ENCODE results near the gene PTPRK.

Gene PTPRK

GRCh38 chr6:128446497-128446896 is 73.9 kb downstream of the PTPRK start:
- Histone ChIP-seq H3K4me1 (ENCODE audit: control insufficient read depth, insufficient read depth, low read depth, low read length) (peaks cover 5% of the 10 kb centered on the region), H3K4me2 (ENCODE audit: low read length, poor library complexity, severe bottlenecking) (no peak overlapping the region), H4K91ac (ENCODE audit: low read length) (no peak overlapping the region), H3K79me1 (replicated peaks; ENCODE audit: low read length, poor library complexity, severe bottlenecking) (peaks cover 24% of the 10 kb centered on the region), H3K4me3 (ENCODE audit: insufficient read depth in 1 of 2, low read depth in 1 of 2, low read length in 2 of 2) (no peak overlapping the region), H2BK12ac (ENCODE audit: low read length in 2 of 2) (no peak overlapping the region), H2BK15ac (ENCODE audit: low read depth, poor library complexity, severe bottlenecking) (no peak overlapping the region), H3K18ac (ENCODE audit: low read depth in 1 of 2, low read length in 2 of 2) (no peak overlapping the region), H2AFZ (ENCODE audit: low read depth, low read length) (no peak overlapping the region), H2BK5ac (ENCODE audit: low read depth, low read length, poor library complexity, severe bottlenecking) (no peak overlapping the region), H3K27ac (ENCODE audit: low read length, poor library complexity, severe bottlenecking) (no peak overlapping the region), H3K27me3 (ENCODE audit: control insufficient read depth in 1 of 2, insufficient read depth in 1 of 2, low read length in 2 of 2) (no peaks in the 10 kb centered on the region), H3K9me3 (ENCODE audit: control insufficient read depth, low read length) (no peaks in the 10 kb centered on the region), H3K14ac (ENCODE audit: low read length in 2 of 2) (no peak overlapping the region), H3K4ac (ENCODE audit: low read depth in 1 of 2, low read length in 2 of 2) (no peak overlapping the region), H3K23ac (ENCODE audit: low read length in 2 of 2) (no peak overlapping the region), H3K36me3 (ENCODE audit: control insufficient read depth in 1 of 2, insufficient read depth in 2 of 2, low read depth in 1 of 2, low read length in 2 of 2) (peaks cover 0 to 2% of the 10 kb centered on the region in 2 experiments), H4K8ac (ENCODE audit: low read length) (no peak overlapping the region), H3K9ac (ENCODE audit: low read length) (no peak overlapping the region), H2BK120ac (ENCODE audit: low read depth, low read length) (no peak overlapping the region), H2AK5ac (ENCODE audit: low read length, severe bottlenecking) (no peak overlapping the region)
- DNase-seq = no peak
- WGBS = 95% methylated on average over 3 of the region's 3 CpGs

DNA sequence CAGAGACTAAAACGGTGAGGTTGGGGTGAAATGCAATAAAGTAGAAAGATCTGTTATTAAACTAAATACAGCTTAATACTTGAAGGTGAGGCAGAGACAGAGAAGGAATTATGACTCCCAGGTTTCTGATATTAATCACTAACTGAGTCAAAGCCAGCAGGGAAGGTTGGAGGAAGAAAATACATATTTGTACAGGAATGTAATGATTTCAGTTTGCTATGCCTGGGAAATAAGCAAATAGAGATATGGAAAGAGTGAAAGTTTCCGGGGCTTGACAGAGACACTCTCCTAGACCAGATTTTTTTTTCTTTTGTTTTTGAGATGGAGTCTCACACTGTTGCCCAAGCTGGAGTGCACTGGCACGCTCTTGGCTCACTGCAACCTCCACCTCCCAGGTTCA is 76.8 kb downstream of the PTPRK start:
- Histone ChIP-seq H3K9me3 (ENCODE audit: control insufficient read depth, low read length) (no peaks in the 10 kb centered on the region), H4K91ac (ENCODE audit: low read length) (no peak overlapping the region), H2BK5ac (ENCODE audit: low read depth, low read length, poor library complexity, severe bottlenecking) (no peak overlapping the region), H3K23ac (ENCODE audit: low read length in 2 of 2) (no peak overlapping the region), H4K8ac (ENCODE audit: low read length) (no peak overlapping the region), H3K79me1 (replicated peaks; ENCODE audit: low read length, poor library complexity, severe bottlenecking) (peaks cover 28% of the 10 kb centered on the region), H3K36me3 (ENCODE audit: control insufficient read depth in 1 of 2, insufficient read depth in 2 of 2, low read depth in 1 of 2, low read length in 2 of 2) (peaks cover 0 to 2% of the 10 kb centered on the region in 2 experiments), H2AK5ac (ENCODE audit: low read length, severe bottlenecking) (no peak overlapping the region), H3K18ac (ENCODE audit: low read depth in 1 of 2, low read length in 2 of 2) (no peak overlapping the region), H2BK120ac (ENCODE audit: low read depth, low read length) (no peak overlapping the region), H3K4me2 (ENCODE audit: low read length, poor library complexity, severe bottlenecking) (no peak overlapping the region), H3K27me3 (ENCODE audit: control insufficient read depth in 1 of 2, insufficient read depth in 1 of 2, low read length in 2 of 2) (no peaks in the 10 kb centered on the region), H3K9ac (ENCODE audit: low read length) (no peak overlapping the region), H3K4me1 (ENCODE audit: control insufficient read depth, insufficient read depth, low read depth, low read length) (peaks cover 5% of the 10 kb centered on the region), H2BK12ac (ENCODE audit: low read length in 2 of 2) (no peak overlapping the region), H2BK15ac (ENCODE audit: low read depth, poor library complexity, severe bottlenecking) (no peak overlapping the region), H3K4me3 (ENCODE audit: insufficient read depth in 1 of 2, low read depth in 1 of 2, low read length in 2 of 2) (no peak overlapping the region), H3K14ac (ENCODE audit: low read length in 2 of 2) (no peak overlapping the region), H2AFZ (ENCODE audit: low read depth, low read length) (no peak overlapping the region), H3K27ac (ENCODE audit: low read length, poor library complexity, severe bottlenecking) (peak overlapping the region; percentile 57), H3K4ac (ENCODE audit: low read depth in 1 of 2, low read length in 2 of 2) (no peak overlapping the region)
- 97% methylated on average over 3 of the region's 3 CpGs for WGBS
- DNase-seq = no peak

DNA sequence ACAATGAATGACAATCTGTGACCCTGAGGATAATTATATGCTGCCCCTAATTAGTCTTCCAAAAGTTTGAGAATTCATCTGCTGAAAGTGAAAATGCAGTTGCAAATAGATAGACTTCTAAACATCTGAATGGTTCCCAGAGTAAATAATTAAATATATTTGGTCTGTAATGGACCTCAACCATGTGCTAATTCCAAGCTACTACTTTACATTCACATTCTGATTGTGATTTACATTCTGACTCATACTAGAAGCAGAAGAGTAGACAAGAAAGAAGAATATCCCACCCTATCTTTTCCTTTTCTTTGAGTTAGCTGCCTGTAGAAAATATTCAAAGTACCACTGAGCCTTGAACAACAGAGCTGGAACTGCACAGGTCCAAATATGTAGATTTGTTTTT is 80.8 kb downstream of the PTPRK start:
- no peak overlapping the region for H2AFZ ChIP-seq (ENCODE audit: low read depth, low read length)
- H2BK12ac ChIP-seq (ENCODE audit: low read length in 2 of 2) = no peak overlapping the region
- H2BK15ac ChIP-seq (ENCODE audit: low read depth, poor library complexity, severe bottlenecking) = no peak overlapping the region
- H2AK5ac ChIP-seq (ENCODE audit: low read length, severe bottlenecking) = no peak overlapping the region
- peaks cover 3% of the 10 kb centered on the region for H3K4me1 ChIP-seq (ENCODE audit: control insufficient read depth, insufficient read depth, low read depth, low read length)
- H3K23ac ChIP-seq (ENCODE audit: low read length in 2 of 2) = no peak overlapping the region
- no peak overlapping the region for H2BK120ac ChIP-seq (ENCODE audit: low read depth, low read length)
- no peak overlapping the region for H2BK5ac ChIP-seq (ENCODE audit: low read depth, low read length, poor library complexity, severe bottlenecking)
- H4K91ac ChIP-seq (ENCODE audit: low read length) = no peak overlapping the region
- no peak overlapping the region for H4K8ac ChIP-seq (ENCODE audit: low read length)
- H3K27ac ChIP-seq (ENCODE audit: low read length, poor library complexity, severe bottlenecking) = no peak overlapping the region
- H3K9me3 ChIP-seq (ENCODE audit: control insufficient read depth, low read length) = no peaks in the 10 kb centered on the region
- H3K18ac ChIP-seq (ENCODE audit: low read depth in 1 of 2, low read length in 2 of 2) = no peak overlapping the region
- H3K36me3 ChIP-seq (ENCODE audit: control insufficient read depth in 1 of 2, insufficient read depth in 2 of 2, low read depth in 1 of 2, low read length in 2 of 2) = no peaks in the 10 kb centered on the region
- no peak overlapping the region for H3K4ac ChIP-seq (ENCODE audit: low read depth in 1 of 2, low read length in 2 of 2)
- H3K9ac ChIP-seq (ENCODE audit: low read length) = no peak overlapping the region
- peaks cover 28% of the 10 kb centered on the region for H3K79me1 ChIP-seq (replicated peaks; ENCODE audit: low read length, poor library complexity, severe bottlenecking)
- no peak for DNase-seq
- no peak overlapping the region for H3K4me2 ChIP-seq (ENCODE audit: low read length, poor library complexity, severe bottlenecking)
- H3K14ac ChIP-seq (ENCODE audit: low read length in 2 of 2) = no peak overlapping the region
- no peaks in the 10 kb centered on the region for H3K27me3 ChIP-seq (ENCODE audit: control insufficient read depth in 1 of 2, insufficient read depth in 1 of 2, low read length in 2 of 2)
- no peak overlapping the region for H3K4me3 ChIP-seq (ENCODE audit: insufficient read depth in 1 of 2, low read depth in 1 of 2, low read length in 2 of 2)

GRCh38 chr6:128438393-128438792 is 82.0 kb downstream of the PTPRK start:
- H4K8ac ChIP-seq (ENCODE audit: low read length) = no peak overlapping the region
- no peak overlapping the region for H2BK120ac ChIP-seq (ENCODE audit: low read depth, low read length)
- no peaks in the 10 kb centered on the region for H3K4me1 ChIP-seq (ENCODE audit: control insufficient read depth, insufficient read depth, low read depth, low read length)
- no peak overlapping the region for H2AK5ac ChIP-seq (ENCODE audit: low read length, severe bottlenecking)
- H3K23ac ChIP-seq (ENCODE audit: low read length in 2 of 2) = no peak overlapping the region
- H3K79me1 ChIP-seq (replicated peaks; ENCODE audit: low read length, poor library complexity, severe bottlenecking) = peaks cover 27% of the 10 kb centered on the region
- no peaks in the 10 kb centered on the region for H3K9me3 ChIP-seq (ENCODE audit: control insufficient read depth, low read length)
- no peak overlapping the region for H2BK12ac ChIP-seq (ENCODE audit: low read length in 2 of 2)
- H3K4me3 ChIP-seq (ENCODE audit: insufficient read depth in 1 of 2, low read depth in 1 of 2, low read length in 2 of 2) = no peak overlapping the region
- H2AFZ ChIP-seq (ENCODE audit: low read depth, low read length) = no peak overlapping the region
- no peak overlapping the region for H2BK5ac ChIP-seq (ENCODE audit: low read depth, low read length, poor library complexity, severe bottlenecking)
- no peaks in the 10 kb centered on the region for H3K27me3 ChIP-seq (ENCODE audit: control insufficient read depth in 1 of 2, insufficient read depth in 1 of 2, low read length in 2 of 2)
- H3K9ac ChIP-seq (ENCODE audit: low read length) = no peak overlapping the region
- no peak overlapping the region for H4K91ac ChIP-seq (ENCODE audit: low read length)
- no peak overlapping the region for H3K18ac ChIP-seq (ENCODE audit: low read depth in 1 of 2, low read length in 2 of 2)
- no peak overlapping the region for H3K4me2 ChIP-seq (ENCODE audit: low read length, poor library complexity, severe bottlenecking)
- no peak for DNase-seq
- H3K14ac ChIP-seq (ENCODE audit: low read length in 2 of 2) = no peak overlapping the region
- no peak overlapping the region for H3K27ac ChIP-seq (ENCODE audit: low read length, poor library complexity, severe bottlenecking)
- no peak overlapping the region for H3K4ac ChIP-seq (ENCODE audit: low read depth in 1 of 2, low read length in 2 of 2)
- H2BK15ac ChIP-seq (ENCODE audit: low read depth, poor library complexity, severe bottlenecking) = no peak overlapping the region
- no peaks in the 10 kb centered on the region for H3K36me3 ChIP-seq (ENCODE audit: control insufficient read depth in 1 of 2, insufficient read depth in 2 of 2, low read depth in 1 of 2, low read length in 2 of 2)
